Peyer's patch (tissue), 4 donors: ENCODE results near the gene DHCR24. TPM values are rescaled to one million over a fixed set of nuclear protein-coding genes. Genes with fewer than 3 reads are reported as not detected.

Source experiments
- DNase-seq, 3 donors: peaks; one replicate each; pipeline ENCODE4 v3.0.0-alpha.2; 2017 to 2019
- H3K27ac ChIP-seq, 4 donors: fragments of 200-600 bp; sonication (generic); one replicate each; pipeline ENCODE4 v1.5.1; 2016 to 2019
- H3K27me3 ChIP-seq, 2 donors: fragments of 200-600 bp; sonication (generic); one replicate each; pipeline ENCODE4 v1.5.1; 2019
- H3K36me3 ChIP-seq, 3 donors: fragments of 200-600 bp; sonication (generic); one replicate each; pipeline ENCODE4 v1.5.1; 2016 to 2019
- H3K4me1 ChIP-seq, 4 donors: fragments of 200-600 bp; sonication (generic); one replicate each; pipeline ENCODE4 v1.5.1; 2016 to 2019
- H3K4me3 ChIP-seq, 4 donors: fragments of 200-600 bp; sonication (generic); 1 replicate in 3 of 4; 2 replicates in 1 of 4; pipeline ENCODE4 v1.5.1; 2016 to 2019; ENCODE audit warnings: mild to moderate bottlenecking in 1 of 4
- H3K9me3 ChIP-seq, 4 donors: fragments of 200-600 bp; sonication (generic); one replicate each; pipeline ENCODE4 v1.5.1; 2016 to 2019; ENCODE audit warnings: mild to moderate bottlenecking in 1 of 4
- POLR2A ChIP-seq, 2 donors: fragments of 450-650 bp; IDR thresholded peaks; one replicate each; pipeline ENCODE4 v1.5.1; 2017; ENCODE audit warnings: antibody characterized with exemption in 2 of 2, mild to moderate bottlenecking in 2 of 2, moderate library complexity in 2 of 2
- total RNA-seq, 4 donors: library from RNA; depleted of rRNA; stranded (reverse); fragments of >200 nt; gene quantifications; one replicate each; pipeline ENCODE4 v1.1.0, GENCODE V29; 2016
- TF ChIP-seq, protein P1 (sequence below), 6 experiments: fragments of 450-650 bp in 4 of 6; fragments of 200-600 bp in 2 of 6; sonication (generic) in 1 of 6; IDR thresholded peaks; one replicate each; pipeline ENCODE4 v1.5.1; 2017 to 2019; ENCODE audit warnings: antibody characterized with exemption in 6 of 6, mild to moderate bottlenecking in 3 of 6, moderate library complexity in 1 of 6

The DHCR24 gene
- total RNA-seq, 4 donors from 2014 or later, result 15.7 to 119 (median 110) TPM

DNA sequence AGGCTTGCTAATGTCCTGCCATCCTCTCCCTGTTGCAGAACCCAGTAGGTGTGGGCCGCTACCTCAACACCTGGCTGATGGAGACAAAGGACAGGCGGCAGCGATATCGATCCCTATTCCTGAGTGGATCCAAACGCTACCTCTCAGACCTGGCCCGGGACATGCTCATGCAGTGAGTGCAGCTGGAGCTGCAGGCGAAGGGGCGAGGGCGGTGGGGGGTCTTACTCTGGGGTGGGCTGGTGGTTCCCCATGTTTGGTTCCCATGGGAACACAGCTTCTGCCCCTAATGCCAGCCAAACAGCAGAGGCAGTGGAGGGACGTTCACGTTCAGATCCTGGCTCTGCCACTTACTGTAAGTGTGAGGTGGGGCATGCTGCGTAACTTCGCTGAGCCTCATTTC lies 70.0 kb downstream of the DHCR24 start:
- Histone ChIP-seq H3K36me3 (no peaks in the 10 kb centered on the region), H3K9me3 (no peaks in the 10 kb centered on the region), H3K4me1 (peaks cover 0 to 14% (median 5%) of the 10 kb centered on the region in 4 donors), H3K27me3 (no peaks in the 10 kb centered on the region), H3K4me3 (no peak overlapping the region), H3K27ac (no peak overlapping the region)
- DNase-seq, result no peak
- TF ChIP-seq POLR2A (IDR thresholded peaks at IDR 0.05), result no peak
- TF ChIP-seq, protein P1, sequence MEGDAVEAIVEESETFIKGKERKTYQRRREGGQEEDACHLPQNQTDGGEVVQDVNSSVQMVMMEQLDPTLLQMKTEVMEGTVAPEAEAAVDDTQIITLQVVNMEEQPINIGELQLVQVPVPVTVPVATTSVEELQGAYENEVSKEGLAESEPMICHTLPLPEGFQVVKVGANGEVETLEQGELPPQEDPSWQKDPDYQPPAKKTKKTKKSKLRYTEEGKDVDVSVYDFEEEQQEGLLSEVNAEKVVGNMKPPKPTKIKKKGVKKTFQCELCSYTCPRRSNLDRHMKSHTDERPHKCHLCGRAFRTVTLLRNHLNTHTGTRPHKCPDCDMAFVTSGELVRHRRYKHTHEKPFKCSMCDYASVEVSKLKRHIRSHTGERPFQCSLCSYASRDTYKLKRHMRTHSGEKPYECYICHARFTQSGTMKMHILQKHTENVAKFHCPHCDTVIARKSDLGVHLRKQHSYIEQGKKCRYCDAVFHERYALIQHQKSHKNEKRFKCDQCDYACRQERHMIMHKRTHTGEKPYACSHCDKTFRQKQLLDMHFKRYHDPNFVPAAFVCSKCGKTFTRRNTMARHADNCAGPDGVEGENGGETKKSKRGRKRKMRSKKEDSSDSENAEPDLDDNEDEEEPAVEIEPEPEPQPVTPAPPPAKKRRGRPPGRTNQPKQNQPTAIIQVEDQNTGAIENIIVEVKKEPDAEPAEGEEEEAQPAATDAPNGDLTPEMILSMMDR (IDR thresholded peaks at IDR 0.05), result no peak

DNA sequence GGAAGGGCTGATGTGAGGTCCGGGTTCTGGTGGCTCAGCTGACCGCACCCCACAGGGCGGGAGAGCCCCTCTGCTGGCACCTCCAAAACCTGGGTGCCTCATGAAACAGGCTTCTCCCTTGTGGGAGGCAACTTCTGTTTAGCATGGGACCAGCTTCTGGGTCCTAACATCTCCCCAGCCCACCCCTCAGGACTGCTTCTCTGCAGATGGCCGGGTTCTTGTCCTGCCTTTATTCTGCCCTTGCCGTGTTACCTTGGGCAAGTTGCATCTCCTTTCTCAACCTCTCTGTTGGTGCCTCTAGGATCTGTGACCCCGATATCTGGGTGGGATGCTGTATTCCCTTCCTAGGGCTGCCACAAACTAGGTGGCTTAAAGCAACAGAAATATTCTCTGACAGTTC lies 70.9 kb downstream of the DHCR24 start:
- Histone ChIP-seq H3K27ac (peak overlapping the region in 3 of 4 donors; percentile 59 to 90 (median 85)), H3K36me3 (no peaks in the 10 kb centered on the region), H3K9me3 (no peaks in the 10 kb centered on the region), H3K4me1 (peaks cover 0 to 14% (median 5%) of the 10 kb centered on the region in 4 donors), H3K27me3 (no peaks in the 10 kb centered on the region), H3K4me3 (peak overlapping the region in 1 of 4 donors; percentile 22)
- peak in 1 of 3 donors; percentile 35 for DNase-seq
- no peak for TF ChIP-seq POLR2A (IDR thresholded peaks at IDR 0.05)
- TF ChIP-seq, protein P1 (IDR thresholded peaks at IDR 0.05), result no peak

DNA sequence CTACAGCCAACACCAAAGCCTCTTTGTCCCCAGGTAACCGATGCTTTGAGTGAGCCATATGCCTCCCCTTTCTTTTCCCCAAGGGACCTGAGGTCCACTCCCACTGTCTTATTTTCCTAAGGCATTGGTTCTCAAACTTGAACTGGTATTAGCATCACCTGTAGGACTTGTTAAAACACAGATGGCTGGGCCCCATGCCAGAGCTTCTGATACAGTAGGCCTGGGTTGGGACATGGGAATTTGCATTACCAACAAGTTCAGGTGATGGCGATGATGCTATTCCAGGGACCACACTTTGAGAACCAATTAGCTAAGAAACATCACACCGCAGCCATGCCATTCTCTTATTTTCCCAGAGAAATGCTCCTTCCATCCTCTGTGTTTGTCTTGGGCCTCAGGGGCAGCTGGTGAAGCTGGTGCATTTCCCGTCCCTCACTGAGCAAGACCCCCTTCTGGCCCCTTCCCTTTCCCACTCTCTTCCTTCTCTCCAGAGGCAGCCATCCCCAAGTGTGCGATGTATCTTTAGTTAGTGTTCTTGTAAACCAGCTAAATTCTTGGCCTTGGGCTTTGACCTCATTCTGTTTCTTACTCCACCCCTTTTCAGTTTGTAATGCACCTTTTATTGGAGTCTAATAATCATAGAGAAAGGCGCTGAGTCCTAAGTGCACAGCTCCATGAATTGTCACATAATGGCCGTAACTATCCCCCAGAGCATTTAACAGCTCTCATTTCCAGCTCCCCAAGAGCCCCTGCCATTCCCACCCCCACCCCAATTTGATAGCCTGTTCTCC lies 71.7 kb downstream of the DHCR24 start:
- Histone ChIP-seq H3K27me3 (no peaks in the 10 kb centered on the region), H3K36me3 (no peaks in the 10 kb centered on the region), H3K4me3 (peak overlapping the region in 2 of 4 donors; percentile 25 to 38), H3K4me1 (peaks cover 0 to 14% (median 5%) of the 10 kb centered on the region in 4 donors), H3K9me3 (no peaks in the 10 kb centered on the region), H3K27ac (peak overlapping the region in 3 of 4 donors; percentile 73 to 90 (median 85))
- TF ChIP-seq, protein P1 (IDR thresholded peaks at IDR 0.05), result no peak
- peak in 1 of 2 donors; percentile 67 for TF ChIP-seq POLR2A (IDR thresholded peaks at IDR 0.05)
- DNase-seq, result peak in 2 of 3 donors; percentile 13 to 65

DNA sequence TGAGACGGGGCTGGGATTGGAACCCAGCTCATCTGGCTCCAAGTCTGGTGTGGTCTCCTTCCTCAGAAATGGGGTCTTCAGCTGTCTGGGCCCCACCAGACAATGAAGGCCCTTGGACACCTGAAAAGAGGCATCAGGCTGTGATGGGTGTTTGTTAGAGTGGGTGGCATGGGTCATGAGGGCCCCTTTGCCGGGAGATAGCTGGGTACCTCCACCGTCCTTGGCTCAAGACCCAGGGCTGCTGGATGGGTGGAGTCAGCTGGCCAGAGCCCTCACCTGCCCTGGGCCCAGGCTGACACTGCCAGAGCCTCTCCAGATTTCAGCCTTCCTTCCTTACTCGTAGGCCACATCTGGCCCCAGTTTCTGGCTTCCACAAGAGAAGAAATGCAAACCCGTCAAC lies 72.4 kb downstream of the DHCR24 start:
- Histone ChIP-seq H3K27me3 (no peaks in the 10 kb centered on the region), H3K4me3 (peak overlapping the region in 2 of 4 donors; percentile 18 to 38), H3K9me3 (no peaks in the 10 kb centered on the region), H3K4me1 (peaks cover 0 to 14% (median 5%) of the 10 kb centered on the region in 4 donors), H3K27ac (peak overlapping the region in 3 of 4 donors; percentile 73 to 90 (median 85)), H3K36me3 (no peaks in the 10 kb centered on the region)
- DNase-seq, result peak in 2 of 3 donors; percentile 1 to 30
- no peak for TF ChIP-seq POLR2A (IDR thresholded peaks at IDR 0.05)
- TF ChIP-seq, protein P1 (IDR thresholded peaks at IDR 0.05), result no peak

DNA sequence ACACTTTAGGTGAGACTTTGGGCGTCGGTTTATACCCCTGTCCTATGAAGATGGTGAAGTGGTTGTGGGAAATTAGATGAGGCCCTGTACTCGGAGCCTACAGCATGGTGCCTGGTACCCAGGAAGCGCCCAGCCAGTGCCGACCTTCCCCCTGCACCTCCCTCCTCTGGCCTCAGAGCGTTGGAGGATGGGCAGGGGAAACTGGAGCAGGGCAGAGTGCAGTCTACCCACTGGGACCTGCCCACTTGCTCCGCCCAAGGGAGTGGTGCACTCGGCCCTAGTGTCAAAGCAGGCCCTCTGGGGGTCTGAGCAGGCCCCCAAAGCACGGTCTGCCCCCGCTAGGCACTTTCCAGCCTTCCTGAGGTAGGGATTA lies 72.9 kb downstream of the DHCR24 start:
- peak; percentile 12 to 85 (median 84) for DNase-seq
- H3K27ac ChIP-seq, result peak overlapping the region in 3 of 4 donors; percentile 73 to 90 (median 85)

More for the DNA sequence above, 72.9 kb downstream of the DHCR24 start:
- H3K4me1 ChIP-seq, result peaks cover 0 to 14% (median 5%) of the 10 kb centered on the region in 4 donors
- TF ChIP-seq, protein P1 (IDR thresholded peaks at IDR 0.05), result peak in 1 of 6 experiments; percentile 17
- peak in 1 of 2 donors; percentile 51 for TF ChIP-seq POLR2A (IDR thresholded peaks at IDR 0.05)
- H3K36me3 ChIP-seq, result no peaks in the 10 kb centered on the region
- peak overlapping the region in 2 of 4 donors; percentile 18 to 38 for H3K4me3 ChIP-seq
- no peaks in the 10 kb centered on the region for H3K27me3 ChIP-seq
- no peaks in the 10 kb centered on the region for H3K9me3 ChIP-seq
